Posterior vena cava (tissue), 2 donors: ENCODE results near the gene RABL6. TPM values are rescaled to one million over a fixed set of nuclear protein-coding genes. Genes with fewer than 3 reads are reported as not detected.

Source experiments
- DNase-seq: peaks from one replicate; pipeline ENCODE4 v3.0.0-alpha.2; 2020; ENCODE audit warnings: low spot score
- intact Hi-C, 2 donors: fragments of 100-400 bp; cut with DNase I; formaldehyde crosslinking; loops; one replicate each; pipeline versions ENCODE4 v1.14.1 to v1.14.2; 2022 to 2023
- total RNA-seq, 2 donors: library from RNA; stranded (reverse); fragmentation: NEBNext Ultra II Directional; extraction: Animal tissue kit (Norgen Biotek cat#: 25700); gene quantifications; one replicate each; pipeline ENCODE4 v1.2.1, GENCODE V29; 2021
- donor health status: DM: yes; HTN: yes; CAD: no.
- donor health status: DM: yes; HTN: yes; CAD: no.

Gene RABL6
- total RNA-seq, 2 donors from 2014 or later, result 47.9 to 49.8 TPM

- peak; percentile 73 for DNase-seq
- intact Hi-C loops, result no loop called here
Measured at GRCh38 chr9:136805207-136805740, 2.5 kb upstream of the RABL6 start.

- intact Hi-C loops, result no loop called here
- peak; percentile 41 for DNase-seq
Measured at GRCh38 chr9:136806067-136806466, 1.7 kb upstream of the RABL6 start.

DNA sequence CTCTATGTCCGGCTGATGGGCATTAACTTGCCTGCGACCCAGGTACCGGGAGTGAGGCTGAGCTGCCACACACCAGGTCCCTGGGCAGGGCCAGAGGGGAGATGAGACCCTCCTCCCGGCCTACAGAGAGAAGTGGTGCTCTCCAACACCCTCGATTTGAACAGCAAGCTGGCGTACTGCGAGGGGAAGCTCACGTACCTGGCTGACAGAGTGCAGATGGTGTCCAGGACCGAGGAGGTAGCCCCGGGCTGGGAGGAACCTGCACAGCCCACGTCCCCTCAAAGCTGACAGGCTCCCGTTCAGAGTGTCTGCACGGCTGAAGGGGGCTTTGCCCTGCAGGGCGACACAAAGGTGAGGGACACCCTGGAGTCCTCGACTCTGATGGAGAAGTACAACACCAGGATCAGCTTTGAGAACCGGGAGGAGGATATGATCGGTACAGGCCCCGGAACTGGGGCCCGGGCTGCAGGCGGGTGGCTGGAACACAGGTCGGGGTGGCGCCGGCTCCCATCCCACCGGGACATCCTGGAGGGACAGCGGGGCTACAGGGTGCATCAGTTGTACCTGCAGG is 1.0 kb upstream of the RABL6 start:
- intact Hi-C loops, result no loop called here
- peak; percentile 72 for DNase-seq

GRCh38 chr9:136808075-136808805 is 492 bp downstream of the RABL6 start:
- intact Hi-C loops, result no loop called here
- no peak for DNase-seq

- intact Hi-C loops, result no loop called here
Measured at GRCh38 chr9:136808806-136809158, 1.0 kb downstream of the RABL6 start.

DNA sequence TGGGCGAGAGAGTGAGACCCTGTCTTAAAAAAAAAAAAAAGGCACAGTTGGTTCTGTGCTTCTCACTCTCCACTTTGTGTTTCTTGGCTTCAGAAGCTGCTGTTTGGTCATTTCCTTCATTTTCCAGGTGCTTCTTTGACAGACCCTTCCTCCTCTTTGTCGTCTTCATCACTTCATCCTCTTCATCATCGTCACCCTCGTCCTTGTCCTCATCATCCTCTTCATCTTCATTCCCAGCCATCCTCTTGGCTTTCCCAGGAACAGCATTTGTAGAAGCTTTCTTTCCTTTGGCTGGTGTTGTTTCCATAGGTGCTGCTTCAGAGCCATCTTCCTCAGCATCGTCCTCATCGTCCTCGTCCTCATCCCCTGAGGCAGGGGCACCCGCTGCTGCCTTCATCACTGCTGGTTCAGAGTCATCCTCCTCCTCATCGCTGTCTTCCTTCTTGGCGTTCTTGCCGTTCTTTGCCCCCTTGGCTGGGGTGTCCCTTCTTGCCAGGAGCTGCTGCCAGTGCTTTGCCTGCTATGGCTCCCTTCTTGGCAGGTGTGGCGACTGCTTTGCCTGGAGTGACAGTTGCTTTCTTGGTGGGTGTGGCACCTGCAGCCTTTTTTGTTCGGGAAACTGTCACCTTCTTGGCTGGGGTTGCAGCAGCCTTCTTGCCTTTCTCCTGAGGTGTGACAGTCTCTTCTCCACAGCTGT is 7.1 kb downstream of the RABL6 start:
- no peak for DNase-seq
- intact Hi-C loops, result no loop called here

More at GRCh38 chr9:136808806-136809158, 1.0 kb downstream of the RABL6 start:
- no peak for DNase-seq

GRCh38 chr9:136815422-136815782 is 7.7 kb downstream of the RABL6 start:
- no peak for DNase-seq
- intact Hi-C loops, result no loop called here

GRCh38 chr9:136820971-136821825 is 13.4 kb downstream of the RABL6 start:
- intact Hi-C loops, result no loop called here
- DNase-seq, result peak; percentile 75

- peak; percentile 75 for DNase-seq
- intact Hi-C loops, result no loop called here
Measured at GRCh38 chr9:136821826-136822544, 14.2 kb downstream of the RABL6 start.

- DNase-seq, result no peak
- intact Hi-C loops, result no loop called here
Measured at GRCh38 chr9:136823136-136824046, 15.6 kb downstream of the RABL6 start.

- DNase-seq, result no peak
- intact Hi-C loops, result no loop called here
Measured at GRCh38 chr9:136824496-136825225, 16.9 kb downstream of the RABL6 start.

DNA sequence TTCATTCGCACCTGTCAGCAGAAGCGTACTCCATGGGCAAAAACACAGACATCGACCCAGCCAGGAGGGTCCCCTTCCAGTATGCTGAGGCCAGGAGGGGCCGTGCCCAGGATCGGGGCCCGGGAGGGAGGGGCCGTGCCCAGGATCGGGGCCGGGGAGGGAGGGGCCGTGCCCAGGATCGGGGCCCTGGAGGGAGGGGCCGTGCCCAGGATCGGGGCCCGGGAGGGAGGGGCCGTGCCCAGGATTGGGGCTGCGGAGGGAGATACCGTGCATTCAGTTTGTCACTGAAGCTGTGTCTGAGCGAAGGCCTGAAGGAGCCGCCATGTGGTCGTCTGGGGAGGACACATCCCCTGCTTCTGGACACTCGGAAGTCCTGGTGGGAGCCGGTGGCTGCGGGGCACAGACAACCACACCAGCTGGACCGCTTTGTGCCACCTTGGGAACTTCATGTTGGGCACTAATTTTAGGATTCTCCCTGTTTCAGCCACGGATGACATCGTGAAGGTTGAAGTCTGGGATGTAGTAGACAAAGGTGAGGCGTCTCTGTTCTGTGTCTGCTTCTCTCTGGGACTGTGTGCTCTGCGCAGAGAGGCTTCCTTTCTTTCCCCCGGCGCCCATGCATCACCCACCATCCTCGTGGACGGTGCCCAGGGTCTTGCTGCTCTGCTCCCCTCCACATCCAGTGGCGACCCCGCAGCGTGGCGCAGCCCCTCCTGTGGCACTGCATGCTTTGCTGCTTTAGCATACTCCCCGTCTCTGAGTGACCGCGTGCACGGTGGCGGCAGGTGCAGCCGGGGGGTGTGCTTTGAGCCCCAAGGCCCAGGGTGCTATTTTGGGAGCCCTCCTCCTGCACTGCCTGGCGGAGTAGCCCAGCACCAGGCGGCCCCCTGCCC is 17.8 kb downstream of the RABL6 start:
- intact Hi-C loops, result no loop called here
- peak; percentile 77 for DNase-seq

- intact Hi-C loops, result no loop called here
- no peak for DNase-seq
Measured at GRCh38 chr9:136826188-136826541, 18.4 kb downstream of the RABL6 start.

DNA sequence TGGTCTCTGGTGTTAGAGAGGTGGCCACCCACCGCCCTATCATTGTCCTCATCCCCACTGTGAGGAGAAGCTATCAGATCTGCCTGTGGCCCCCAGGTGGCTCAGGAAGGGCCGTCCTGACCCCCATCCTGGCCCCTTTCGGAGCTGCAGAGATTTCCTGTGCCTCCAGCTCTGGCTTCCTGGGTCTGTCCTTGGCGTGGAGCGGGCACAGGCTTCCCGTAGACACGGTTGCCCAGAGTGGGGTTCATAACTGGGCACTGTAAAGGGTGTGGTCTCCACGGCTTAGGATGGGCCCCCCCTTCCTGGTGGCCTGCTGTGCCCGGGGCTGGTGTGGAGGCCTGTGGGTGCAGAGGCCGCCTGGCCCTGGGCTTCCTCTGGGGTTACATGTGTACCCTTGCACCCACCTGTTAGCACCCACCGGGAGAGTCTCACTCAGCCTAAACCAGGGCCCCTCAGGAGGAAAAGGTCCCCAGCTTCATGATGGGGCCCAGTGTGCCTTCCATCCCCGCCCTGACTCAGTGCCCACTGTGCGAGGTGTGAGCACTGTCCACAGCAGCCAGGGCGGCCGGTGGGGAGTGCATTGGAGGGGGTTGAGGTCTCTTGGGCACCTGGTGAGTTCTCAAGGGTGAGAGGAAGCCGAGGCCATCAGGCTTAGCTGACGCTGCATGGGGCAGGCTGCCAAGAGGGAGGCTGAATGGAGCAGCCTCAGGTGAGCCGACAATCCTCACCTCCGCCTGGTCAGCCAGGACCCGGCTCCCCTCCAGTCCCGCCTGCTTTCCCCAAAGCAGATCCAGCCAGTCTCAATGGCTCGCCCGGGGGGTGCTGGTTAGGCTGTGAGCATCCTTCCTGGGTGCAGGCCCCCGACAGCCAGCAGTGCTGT is 19.2 kb downstream of the RABL6 start:
- DNase-seq, result no peak
- intact Hi-C loops, result no loop called here

DNA sequence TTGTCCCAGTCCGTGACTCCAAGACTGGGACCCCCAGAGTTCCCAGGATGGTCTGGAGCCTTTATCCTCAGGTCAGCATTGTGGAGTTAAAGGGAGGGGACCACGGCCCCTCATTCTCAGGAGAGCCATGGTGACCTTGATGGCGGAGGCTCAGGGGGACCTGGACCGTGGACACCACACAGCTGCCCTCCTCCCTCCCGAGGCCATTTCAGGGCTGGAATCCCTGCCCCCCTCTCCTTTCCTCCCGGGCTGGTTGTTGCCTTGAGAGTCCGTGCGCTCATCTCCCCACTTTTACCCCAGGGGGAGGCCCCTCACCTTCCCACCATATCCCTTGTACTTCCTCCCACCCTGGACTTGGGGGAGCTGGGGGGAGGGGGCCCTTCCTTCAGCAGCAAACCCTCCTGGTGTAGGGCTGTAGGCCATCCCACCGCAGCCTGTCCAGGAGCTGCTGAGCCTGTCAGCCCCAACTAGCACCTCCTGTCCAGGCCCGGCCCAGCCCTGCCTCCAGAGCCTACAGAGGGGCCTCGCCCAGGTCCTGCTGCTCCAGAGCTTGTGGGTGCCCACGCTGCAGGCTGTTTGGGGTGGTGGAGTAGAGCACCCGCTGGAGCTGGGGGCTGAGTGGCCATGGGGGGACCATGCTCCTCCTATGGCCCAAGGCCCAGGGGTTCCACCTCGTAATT is 20.2 kb downstream of the RABL6 start:
- intact Hi-C loops, result no loop called here
- DNase-seq, result no peak
